Hypothalamus (tissue), 51 donors: ENCODE results near the gene UBE2L5.

Experiments used
- DNase-seq, 51 donors: peaks; one replicate each; lab custom pipeline; 2025; lab: John Stamatoyannopoulos, UW

UBE2L5 gene

DNA sequence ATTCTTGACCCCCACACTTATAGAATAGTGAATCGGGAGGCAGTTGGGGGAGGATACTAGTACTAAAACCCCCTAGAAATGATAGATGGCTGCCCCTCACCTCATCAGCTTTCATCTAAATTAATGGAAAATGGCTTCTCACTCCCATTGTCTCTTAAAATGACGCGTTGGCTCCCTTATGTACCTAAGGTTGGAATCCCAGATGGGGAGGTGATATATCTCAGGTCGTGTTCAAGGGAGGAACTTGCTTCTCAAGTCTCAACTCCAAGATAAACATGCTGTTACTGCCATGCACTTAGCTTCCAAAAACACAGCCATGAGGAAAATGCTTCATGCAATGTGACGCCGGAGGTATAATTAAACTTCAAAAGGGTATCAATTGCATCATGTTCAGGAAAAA is 18.8 kb upstream of the UBE2L5 start:
- DNase-seq: no peak

DNA sequence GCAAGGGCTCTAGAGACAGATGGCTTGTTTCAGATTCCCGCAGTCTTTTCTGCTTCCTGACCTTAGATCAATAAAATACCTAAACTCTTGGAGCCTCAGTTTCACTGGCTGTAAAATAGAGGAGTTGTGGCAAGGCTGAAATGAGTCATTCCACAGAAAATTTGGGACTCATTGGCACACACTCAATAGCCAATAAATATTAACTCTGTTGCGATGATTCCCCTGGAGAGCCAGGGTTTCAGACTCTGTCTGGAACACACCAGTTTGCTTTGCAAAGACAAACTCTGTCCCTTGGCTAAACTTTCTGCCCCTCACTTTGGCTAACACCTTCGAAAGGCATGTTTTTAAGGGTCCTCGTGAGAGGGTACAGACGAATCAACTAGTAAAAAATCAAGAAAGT is 18.1 kb upstream of the UBE2L5 start:
- DNase-seq: no peak

DNA sequence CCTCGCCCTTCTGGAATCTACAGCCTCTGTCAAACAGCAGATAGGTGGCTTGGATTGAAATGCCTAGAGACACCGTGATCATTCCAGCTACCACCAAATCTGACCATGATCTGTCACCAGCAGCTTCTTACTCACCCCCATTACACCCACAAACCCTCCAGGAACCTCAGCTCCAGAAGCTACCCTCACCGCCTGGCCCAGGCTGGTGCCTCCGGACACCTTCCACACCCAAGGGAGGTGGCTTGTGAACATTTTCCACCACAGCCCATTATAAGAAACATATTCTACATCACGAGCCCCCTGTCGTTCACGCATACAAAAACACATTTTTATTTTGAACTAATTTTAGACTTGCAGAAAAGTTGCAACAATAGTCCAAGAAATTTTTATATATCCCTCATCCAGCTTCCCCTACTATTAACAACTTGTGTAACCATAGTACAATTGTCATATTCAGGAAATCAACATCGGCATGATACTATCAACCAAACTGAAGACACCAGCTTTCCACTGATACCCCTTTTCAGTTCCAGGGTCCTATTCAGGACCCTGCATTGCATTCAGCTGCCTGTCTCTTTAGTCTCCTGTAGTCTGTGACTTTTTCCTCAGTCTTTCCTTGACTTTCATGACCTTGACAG is 15.4 kb upstream of the UBE2L5 start:
- DNase-seq: peak in 1 of 51 donors; percentile 20

DNA sequence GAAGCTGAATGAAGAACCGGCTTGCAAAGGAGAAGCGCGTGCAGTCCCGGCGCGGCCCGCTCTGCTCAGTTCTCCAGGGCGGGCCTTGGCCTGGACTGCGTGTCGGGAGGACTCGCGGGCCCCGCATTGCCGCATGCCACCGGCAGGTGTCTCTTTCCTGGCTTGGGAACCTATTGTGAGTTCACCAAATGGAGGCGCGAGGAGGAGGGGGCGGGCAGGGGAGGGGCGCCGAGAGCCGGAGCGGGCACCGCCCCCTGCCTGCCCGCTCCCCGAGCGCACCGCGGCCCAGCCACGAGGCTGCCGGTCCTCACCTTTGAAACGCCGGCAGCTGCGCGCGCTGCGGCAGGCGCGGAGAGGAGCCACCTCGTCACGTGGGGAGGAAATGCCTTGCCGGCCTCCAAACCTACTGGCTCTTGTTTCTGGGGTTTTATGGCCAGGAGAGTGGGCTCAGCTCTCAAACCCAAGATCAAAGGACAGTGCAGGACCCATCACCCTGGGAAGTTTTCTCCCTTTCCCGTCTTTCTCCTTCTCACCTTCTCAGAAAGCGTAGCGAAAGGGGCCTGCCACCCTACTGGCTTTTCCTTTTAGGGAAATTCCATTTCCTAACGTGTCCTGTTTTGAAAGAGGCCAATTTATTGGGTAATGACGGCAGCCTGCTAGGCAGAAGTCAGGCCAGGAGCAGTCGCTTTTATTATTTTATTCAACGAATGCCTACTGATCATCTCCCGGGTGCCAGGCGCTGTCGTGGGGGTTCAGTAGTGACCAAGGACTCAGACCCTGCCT is 13.8 kb upstream of the UBE2L5 start:
- DNase-seq: peak; percentile 36 to 93 (median 85)

DNA sequence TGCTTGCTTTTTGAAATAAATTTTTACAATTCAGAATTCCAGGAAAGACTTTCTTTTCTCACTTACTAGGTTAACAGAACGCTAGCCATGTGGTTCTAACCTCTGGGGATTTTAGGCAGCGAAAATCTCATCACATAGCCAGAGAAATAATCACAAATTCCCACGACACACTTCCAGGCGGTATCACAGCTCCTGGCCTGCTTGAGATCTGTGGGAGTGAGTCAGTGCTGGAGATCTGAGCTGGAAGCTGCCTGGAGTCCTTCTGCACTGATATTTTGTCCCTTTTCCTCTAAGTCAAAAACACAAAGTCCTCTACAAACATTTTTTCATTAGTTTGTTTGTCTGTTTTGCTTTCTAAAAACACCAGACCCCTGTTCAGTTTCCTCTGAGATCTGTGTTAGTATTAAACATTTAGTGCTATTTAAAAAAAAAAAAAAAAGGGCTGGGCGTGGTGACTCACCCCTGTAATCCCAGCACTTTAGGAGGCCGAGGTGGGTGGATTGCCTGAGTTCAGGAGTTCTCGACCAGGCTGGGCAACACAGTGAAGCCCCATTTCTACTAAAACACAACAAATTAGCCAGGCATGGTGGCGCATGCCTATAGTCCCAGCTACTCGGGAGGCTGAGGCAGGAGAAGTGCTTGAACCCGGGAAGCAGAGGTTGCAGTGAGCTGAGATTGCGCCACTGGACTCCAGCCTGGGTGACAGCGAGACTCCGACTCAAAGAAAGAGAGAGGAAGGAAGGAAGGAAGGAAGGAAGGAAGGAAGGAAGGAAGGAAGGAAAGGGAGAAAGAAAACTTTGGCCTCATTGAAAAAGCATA is 12.2 kb upstream of the UBE2L5 start:
- DNase-seq: no peak

DNA sequence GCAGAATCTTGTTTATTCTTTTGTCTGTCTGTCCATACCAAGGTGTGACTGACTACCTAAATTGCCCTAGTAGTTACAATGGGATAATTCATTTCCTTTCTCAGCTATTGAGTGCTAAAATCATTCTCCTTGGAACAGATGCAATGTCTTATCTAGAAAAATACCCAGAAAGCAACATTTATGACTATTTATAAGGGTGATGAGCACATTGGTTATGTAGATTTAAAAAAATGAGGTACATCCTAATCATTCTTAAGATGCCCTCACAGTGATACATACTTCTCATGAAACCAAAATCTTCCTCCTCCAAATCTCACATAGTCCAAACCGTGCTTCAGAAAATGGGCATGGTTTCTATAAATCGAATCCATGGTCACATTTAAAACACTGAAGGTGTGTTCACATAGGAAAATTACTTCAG is 11.6 kb upstream of the UBE2L5 start:
- no peak for DNase-seq

DNA sequence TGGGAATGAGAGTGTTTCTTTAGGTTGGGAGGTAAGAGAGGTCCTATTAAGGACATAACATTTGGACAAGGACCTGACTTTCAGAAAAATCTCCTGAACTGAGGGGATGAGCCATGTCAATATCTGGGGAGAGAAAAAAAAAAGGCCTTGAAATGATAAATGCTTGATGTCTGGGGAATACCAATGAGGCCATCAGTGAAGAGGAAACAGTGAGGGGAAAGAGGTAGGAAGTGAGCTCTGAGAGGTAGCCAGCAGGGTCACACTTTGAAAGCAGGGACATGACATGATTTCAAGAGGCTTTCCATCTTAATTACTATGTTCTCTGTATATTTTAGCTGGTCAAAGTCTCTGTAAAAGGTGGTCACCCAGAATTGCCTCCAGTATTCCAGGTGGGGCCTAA is 9.9 kb upstream of the UBE2L5 start:
- no peak for DNase-seq

DNA sequence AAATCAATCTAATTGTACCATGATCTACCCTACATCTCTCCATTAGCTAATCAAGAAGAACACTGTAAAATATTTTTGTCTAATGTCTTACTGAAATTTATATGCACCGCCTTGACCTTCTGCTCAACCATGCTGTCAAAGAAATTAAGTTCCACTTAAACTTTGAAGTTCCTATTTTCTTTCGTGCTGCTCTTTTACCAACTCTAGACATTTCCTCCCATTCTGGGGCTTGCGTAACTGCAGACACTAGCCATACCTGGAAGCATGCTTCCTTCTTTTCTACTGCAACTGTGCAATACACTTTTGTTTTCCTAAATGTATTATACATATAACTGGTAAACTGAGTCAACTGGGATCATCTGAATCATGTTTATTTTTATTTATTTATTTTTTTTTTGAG is 8.5 kb upstream of the UBE2L5 start:
- no peak for DNase-seq

DNA sequence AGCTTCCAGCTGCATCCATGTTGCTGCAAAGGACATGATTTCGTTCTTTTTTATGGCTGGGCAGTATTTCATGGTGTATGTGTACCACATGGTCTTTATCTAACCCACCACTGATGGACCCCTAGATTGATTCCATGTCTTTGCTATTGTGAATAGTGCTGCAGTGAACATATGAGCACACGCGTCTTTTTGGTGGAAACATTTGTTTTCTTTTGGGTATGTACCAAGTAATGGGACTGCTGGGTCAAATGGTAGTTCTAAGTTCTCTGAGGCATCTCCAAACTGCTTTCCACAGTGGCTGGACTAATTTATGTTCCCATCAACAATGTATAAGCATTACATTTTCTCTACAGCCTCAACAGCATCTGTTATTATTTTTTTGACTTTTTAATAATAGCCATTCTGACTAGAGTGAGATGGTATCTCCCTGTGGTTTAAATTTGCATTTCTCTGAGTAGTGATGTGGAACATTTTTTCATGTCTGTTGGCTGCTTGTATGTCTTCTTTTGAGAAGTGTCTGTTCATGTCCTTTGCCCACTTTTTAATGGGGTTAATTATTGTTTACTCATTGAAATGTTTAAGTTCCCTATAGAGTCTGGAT is 6.8 kb upstream of the UBE2L5 start:
- no peak for DNase-seq

DNA sequence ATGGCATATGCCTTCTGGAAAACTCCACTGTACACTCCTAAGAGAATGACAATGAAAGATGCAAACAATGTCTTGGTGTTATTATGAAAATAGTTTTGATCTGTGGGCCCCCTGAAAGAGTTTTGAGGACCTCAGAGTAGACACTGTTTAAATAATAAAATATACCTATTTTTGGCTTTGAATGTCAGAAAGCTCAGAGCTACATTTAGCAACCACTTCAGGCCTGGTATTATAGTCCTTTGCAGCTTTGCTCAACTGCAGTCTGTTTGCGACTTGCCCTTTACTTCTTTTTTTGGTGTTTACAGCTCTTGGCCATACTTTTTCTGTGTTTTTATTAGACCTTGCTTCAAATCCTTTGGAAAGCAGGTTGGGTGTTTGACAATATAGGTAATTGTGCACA is 5.8 kb upstream of the UBE2L5 start:
- DNase-seq: no peak

DNA sequence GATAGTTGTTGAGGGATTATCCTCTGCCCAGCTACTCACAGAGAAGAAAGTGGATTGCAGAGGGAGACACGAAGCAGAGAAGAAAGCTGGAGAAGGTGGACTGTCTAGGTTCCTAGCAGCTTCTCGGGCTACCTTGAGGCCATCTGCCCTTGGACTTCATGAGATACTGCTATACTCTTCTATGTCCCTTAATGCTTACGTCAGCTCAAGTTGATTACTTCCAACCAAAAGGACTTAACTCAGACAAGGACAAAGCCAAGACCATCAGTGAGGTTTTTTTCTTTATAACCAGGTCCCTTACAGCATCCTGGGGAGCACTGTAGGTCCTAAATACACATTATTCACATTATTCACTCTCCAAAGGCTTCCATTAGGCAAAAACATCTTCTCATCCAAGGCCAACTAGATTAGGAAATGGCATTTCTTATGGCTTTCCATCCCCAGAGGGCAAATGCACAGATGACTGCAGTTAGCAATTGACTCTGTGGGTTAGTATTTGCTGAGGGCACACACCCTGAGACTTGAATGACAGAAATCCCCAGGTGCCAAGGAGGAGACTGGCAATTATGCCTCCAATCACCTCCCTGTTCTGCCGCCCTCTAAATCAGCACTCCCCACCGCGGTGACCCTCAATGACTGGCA is 4.1 kb upstream of the UBE2L5 start:
- DNase-seq: no peak

DNA sequence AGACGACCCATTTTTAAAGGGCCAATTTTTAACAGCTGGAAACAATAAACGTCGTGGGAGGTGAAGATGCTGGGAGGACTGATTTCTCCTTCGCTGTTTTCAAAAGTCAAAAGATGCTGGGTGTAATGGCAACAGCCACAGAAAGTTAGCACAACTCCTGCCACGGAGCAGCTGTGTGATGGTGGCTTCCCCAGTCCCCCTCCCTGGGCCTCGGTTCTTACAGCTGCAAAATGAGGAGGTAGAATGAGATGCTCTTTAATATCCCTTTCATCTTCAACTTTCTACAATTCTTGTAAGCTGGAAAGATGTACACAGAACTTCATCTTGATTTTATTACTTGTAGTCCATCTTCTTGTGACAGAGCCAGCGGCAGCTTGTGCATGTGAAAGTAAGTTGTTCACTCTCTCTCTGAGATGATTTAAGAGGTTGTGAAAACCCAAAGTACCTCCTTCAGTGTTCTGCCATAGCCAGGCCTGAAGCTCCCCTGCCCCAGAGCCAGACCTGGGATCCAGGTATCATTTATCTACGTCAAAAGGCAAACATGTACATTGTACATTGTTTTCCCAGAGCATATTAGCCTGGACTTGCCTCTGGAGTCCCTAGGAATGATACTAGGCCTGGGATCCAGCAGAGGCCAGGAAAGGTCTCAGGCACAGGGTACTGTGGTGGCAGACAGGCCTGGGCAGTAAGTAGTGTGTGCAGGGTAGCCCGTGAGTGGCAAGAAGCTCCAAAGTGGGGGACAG is 3.4 kb upstream of the UBE2L5 start:
- no peak for DNase-seq

DNA sequence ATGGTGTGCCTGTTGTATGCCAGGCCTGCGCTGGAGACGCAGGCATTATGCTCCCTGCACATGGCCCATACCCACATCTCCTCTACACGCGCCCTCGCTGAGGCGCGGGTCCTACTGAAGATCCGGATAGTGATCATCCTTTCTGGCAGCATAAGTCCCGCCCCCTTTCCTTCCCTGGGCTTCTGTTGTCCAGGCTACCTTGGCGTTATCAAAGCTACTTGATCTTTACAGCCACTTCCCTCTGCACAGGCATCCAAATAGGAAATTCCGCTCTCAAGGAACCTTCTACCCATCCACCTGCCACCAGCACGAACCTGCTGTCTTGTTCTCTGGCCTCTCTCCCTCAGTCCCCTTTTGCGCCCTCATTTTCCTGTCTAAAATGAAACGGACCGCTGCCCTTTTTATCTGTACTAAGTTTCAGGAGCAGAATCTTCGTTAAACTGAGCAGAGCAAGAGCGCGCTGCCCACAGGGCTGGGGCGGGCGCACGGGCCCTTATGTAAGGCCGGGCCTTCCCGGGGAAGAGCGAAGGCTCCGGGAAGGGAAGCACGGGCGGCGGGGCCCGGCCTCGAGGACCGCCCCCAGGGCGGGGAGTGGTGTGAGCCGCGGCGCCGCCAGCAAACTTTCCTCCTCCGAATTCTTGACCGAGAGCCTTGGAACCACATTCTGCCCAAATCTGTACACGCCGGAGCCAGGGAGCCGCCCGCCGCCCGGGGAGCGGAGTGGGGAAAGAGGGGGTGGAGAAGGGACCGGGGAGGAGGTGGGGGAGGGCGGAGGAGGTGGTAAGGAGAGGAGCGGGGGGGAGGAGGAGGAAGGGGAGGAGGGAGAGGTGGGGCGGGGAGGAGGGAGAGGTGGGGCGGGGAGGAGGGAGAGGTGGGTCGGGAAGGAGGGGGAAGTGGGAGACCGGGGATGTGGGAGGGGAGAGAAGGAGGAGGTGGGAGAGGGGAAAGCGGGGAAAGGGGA is 920 bp upstream of the UBE2L5 start:
- DNase-seq: peak in 48 of 51 donors; percentile 16 to 85 (median 58)

DNA sequence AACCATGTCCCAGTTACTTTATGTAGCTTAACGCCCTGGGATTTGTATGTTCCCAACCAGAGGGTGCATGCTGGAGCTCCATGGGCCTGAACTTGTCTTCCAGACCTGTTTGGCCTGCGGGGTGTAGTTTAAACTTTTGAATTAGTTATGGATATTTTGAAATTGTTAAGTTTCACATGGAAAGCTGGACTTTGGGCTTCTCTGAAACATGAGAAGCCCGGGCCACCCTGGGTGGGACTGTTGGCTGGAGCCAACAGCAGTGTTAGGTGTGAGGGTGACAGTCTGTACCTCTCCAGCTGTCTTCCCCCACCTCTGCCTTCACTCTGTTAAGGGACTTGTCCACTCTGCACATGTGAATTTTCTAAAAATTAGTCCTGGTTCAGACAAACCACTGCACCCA is 1.6 kb downstream of the UBE2L5 start:
- no peak for DNase-seq

DNA sequence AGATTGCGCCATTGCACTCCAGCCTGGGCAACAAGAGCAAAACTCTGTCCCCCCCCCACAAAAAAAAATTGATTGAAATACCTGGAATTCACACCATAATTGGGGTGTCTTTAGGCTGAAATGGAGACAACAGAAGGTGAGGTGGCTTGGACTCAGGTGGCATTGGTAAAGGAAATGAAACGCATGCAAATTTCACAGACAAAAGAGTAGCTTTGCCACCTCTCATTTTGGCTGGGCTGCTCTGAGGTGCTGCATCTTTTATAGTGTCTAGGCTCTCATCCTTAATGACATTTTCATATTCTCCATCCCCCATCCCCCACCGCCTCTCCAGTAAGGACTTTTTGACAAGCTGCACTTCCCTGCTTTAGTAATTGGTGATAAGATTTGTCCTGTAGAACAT is 6.9 kb downstream of the UBE2L5 start:
- DNase-seq: no peak

DNA sequence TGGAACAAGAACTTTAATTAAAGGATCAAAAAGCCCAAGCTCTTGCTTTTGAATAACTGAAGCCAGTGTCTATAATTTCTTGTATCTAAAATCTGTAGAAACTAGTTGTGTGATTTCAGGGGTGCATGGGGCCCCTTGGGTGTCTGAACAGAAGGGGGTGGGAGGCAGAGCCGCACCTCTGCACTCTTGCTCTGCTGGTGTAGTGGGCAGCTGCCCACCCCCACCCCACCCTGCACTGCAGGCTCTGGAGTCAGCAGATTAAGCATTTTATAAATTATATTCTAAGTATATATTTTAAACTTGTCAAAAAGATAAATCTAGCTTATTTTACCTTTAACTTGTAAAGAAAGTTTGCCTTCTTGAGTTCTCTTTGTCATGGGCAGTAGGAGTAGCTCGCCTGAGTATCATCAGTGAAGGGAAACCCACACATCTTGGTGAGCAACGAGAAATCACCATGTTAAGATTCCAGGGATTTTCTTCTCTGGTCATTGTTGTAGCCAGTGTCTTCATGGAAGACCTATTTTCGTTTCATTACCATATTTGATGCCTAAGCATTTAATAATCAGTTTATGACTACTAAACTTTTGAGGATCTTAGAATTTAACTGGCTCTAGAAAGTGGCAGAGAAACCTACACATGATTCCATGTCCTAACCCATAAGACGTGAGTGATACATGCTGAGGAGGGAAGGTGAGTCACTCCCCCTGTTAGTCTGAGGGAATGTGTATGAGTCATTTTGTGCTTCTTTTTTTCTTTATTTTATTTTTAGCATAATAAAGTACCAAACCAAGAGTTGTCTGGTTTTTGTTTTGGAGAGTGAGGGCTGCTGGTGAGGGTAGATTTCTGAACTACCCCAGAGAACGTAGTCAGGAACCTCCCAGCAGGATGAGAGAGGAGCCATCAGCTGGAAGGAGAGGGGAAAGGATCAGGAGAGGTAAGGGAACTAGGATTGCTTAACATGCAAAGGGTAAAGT is 7.7 kb downstream of the UBE2L5 start:
- no peak for DNase-seq

DNA sequence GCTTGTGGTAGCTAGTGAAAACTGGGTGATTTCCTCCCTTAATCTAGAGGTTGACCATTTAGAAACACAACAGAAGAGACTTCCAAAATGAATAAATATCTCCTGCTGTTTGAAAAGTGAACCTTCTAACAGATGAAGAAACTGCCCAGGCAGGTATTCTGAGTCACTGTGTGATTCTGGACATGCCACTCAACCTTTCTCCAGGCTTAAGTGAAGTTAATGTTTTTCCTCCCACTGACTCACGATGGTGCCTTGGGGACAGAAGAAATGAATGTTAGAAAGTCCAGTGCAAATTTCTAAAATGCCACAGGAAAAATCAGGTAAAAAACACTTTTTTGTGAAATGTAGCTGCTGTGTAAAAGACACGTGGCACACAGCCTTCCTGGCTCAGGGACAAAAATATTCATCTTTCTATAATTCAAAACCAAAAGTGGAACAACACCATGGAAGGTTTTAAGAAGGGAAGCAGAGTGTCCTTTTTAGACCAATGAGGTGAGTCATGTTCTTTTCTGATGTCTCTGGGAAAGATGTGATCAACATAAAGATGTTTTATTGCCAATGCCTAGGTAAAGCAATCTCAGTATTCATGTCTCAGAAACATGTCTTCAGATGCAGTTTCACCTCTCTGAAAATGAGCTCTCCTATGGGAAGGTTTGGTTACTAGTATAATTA is 9.1 kb downstream of the UBE2L5 start:
- DNase-seq: no peak
